Measurements from ENCODE around the gene CEP63.

CEP63 gene

DNA sequence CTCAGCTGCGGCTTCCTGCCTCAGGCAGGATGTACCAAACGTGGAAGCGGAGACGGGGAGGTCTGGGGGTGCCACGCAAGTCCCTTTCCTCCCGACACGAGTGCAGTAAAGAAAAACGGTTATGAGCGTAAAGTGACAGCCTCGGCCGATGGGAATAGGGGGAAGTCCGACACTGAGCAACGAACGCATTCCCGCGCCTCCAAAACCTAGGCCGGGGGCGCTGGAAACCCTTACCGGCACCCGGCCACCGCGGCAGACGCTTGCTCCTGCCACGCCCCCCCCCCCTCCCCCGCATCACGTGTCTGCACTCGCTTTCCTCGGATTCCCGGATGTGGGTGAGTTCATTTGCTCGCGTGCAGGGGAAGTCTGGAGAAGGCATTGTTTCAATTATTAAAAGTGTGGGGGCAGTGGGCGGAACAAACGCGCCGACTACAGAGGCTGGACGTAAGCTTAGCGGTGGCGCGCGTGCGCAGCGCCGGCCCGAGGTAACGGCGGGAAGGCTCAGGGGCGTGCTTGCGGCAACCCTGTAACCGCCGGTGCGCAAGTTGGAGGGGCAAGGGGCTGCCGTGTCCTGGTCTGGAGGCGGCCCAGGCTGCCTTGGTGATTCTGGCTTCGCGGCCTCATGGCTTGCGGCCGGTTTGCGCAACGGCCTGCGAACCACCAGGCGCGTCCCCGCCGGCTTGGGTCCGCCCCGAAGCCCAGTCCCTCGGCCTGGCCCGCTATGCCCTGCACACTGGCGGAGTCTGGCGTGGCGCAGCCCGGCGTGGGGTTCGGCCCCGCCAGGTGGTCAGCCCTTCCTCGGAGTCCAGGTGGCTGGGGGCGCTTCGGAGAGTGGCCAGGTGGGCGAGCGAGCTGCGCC lies at the start of gene CEP63, which contains the start of gene ANAPC13:
TSS of gene CEP63 (plus strand) at position 340 of the 859 bp plus-strand sequence. CDS start 9,264 bp downstream, outside the sequence.
TSS of gene ANAPC13 (minus strand) at position 268 of the 859 bp plus-strand sequence. CDS start 3,081 bp downstream, outside the sequence.
- peak; percentile 81 for DNase-seq

DNA sequence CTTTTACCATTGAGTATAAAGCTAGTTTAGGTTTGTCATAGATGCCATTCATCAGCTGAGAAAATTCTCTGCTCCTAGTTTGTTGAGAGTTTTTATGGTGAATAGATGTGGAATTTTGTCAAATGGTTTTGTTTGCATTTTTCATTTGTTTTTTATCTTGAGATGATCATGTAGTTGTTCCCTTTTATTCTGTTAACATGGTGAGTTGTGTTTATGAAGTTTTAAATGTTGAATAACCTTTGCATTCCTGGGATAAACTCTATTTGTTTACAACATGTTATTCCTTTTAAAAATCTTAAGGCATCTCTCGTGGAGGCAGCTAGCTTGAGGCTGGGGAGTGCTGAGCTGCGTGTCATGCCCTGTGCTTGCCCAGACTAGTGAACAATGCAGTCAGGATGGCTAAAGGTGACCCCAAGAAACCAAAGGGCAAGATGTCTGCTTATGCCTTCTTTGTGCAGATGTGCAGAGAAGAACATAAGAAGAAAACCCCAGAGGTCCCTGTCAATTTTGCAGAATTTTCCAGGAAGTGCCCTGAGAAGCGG lies 48.6 kb upstream of the CEP63 start:
- no peak for DNase-seq

- no peak for DNase-seq
Observed at GRCh38 chr3:134441321-134441720, 44.5 kb upstream of the CEP63 start.

- no peak for DNase-seq
Observed at GRCh38 chr3:134441821-134442220, 44.0 kb upstream of the CEP63 start.

GRCh38 chr3:134445095-134445494 lies 40.8 kb upstream of the CEP63 start:
- no peak for DNase-seq

GRCh38 chr3:134445636-134446035 lies 40.2 kb upstream of the CEP63 start:
- DNase-seq = no peak

GRCh38 chr3:134446800-134447199 lies 39.1 kb upstream of the CEP63 start:
- no peak for DNase-seq

DNA sequence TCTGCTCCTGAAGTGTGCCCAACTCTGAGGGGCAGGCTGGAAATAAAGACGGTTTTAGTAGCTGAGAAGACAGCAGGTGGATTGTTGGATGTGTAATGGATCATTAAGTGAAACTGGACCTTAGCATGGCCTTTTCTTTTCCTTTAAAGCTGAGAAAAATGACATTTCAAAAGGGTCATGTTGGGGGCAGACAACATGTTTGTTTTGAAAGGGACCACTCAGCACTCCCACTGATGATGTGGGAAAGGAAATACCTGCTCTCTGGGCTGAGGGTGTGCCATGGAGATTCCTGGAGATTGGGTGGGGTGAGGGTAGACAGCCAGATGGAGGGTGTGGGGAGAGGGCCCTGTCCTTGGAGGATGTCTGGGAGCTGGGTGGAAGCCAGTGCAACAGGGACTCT lies 38.5 kb upstream of the CEP63 start:
- no peak for DNase-seq

DNA sequence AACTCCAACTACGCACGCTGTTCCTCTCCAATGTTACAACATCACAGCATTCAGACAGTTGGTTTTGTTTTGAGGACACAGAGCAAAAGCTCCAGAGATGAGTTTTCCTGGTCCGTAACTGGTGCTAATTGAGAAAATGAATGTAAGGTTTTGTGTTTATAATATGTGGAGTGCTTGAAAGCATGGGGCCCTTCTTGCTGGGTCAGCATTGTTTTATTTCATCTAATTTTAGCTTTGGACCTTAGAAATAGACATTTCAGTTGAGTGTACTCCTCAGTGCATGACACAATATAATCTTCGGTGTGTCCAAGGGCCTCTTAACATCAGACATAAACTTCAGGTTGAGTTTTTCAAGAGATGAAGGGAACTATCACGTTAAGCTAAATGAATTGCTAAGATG lies 37.2 kb upstream of the CEP63 start:
- DNase-seq = no peak

GRCh38 chr3:134449277-134449676 lies 36.6 kb upstream of the CEP63 start:
- no peak for DNase-seq

- no peak for DNase-seq
Observed at GRCh38 chr3:134449951-134450350, 35.9 kb upstream of the CEP63 start.

DNA sequence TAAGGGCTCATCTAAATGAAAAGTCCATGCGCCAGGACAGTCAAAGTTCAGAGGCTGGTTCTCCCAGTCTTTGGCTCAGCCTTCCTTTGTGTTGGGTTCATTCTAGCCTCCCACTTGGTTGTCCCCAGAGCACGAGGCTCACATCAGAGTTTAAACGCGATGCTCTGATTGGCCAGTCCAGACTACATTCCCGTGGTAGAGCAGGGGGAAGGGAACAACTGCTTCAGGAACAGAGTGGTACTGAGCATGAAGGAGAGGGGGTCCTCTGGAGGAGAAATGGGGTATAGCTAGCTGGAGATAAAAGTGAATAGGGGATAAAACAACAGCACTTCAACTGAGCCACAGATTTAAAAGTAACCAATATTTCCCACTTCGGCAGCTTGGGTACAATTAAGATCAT lies 32.2 kb upstream of the CEP63 start:
- no peak for DNase-seq

DNA sequence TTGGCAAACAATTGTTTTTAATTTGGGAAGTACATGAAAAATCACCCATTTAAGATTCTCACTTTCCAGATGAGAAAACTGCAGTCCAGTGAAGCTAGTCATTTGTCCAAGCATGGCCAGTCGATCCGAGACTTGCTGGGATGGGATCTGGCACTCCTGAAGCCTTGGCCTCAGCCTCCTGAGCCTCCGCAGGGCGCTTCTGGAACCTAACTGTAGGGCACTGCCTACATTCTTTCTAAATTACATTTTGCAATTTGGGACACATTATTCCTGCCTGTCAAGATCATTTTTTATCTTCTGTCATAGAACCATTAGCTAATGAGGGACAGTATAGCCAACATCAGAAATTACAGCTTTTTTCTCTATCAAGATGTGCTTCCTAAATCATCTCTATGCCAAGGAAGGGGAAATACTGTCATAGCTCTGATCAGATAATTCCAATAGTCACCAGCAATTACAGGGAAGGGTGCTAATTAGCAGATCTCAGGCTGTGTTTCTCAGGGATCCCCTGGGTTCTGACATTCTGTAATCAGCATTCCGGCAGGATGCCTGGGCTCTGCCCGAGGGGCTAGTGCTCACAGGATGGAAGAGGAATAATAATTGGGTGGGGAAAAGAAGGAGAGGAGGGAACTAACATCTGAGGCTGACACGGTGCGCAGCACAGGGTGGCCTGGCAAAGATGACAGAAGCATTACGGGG lies 28.3 kb upstream of the CEP63 start:
- no peak for DNase-seq

DNA sequence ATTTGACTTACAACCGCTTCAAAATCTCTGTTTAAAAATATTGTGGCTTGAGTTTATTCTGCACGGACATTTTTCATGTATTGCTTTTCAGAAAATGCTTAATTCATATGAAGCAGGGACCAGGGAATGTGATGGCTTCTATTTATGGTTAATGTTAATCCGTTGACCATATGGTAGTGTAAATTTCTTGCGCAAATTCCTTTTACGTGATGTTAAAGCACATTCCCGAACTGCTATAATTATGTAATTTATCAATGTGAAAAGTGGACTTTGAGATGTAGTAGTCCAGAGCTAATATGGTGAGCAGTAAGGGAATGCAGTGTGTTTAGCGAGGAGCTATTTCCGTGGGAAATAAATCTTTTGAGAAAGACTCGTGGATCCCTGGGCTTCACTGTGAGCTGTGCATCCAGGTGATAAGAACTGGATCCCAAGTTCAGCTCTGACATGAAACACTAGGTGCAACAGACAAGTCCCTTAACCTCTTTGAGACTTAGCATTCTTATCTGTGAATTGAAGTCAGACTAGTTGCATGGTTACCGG lies 27.4 kb upstream of the CEP63 start:
- no peak for DNase-seq

DNA sequence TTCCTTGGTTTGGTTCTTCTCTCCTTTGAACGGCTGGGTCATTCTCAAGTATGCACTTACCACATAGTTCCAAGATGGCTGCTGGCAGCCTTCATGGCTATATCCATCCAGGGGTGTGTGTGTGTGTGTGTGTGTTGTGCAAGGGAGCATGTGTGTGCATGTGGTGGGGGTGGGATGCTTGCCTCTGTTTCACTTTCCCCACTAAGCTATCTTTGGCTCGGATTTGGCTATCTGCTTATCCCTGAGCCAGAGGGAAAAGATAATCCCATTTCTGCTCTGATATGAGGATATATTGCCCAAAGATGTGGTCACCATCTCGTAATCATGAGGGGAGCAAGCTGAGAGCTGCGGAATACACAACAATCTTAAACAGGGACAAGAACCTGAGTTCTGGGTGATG lies 26.3 kb upstream of the CEP63 start:
- DNase-seq = no peak

GRCh38 chr3:134460965-134461364 lies 24.9 kb upstream of the CEP63 start:
- DNase-seq = peak; percentile 49

DNA sequence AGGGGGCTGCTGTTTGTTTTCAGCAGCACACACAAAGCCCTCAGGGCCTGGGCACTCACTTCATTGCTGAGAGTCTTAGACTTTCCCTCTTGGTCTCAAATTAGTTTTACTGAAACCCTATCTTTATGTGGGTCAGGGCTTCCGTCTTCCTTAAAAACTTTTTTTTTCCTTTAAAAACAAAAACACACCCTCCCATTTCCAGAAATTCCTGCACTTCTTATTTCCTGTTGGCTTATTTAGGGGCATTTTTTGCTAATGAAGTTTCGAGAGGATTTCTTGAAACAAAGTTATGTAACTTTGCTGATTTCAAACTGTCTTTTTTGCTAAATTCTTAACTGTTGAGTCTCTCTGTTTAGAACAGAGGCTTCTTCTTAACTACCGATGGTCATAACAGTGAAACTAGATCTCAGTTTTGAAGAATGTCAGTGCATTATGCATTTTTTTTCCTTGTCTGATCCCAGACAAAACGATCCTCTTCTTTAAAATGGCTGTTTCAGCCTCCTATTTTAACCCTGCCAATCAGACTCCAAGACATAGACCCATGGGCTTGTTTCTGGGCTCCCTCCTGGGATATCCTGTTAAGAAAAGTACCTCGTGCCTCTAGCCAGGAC lies 23.4 kb upstream of the CEP63 start:
- DNase-seq = no peak

DNA sequence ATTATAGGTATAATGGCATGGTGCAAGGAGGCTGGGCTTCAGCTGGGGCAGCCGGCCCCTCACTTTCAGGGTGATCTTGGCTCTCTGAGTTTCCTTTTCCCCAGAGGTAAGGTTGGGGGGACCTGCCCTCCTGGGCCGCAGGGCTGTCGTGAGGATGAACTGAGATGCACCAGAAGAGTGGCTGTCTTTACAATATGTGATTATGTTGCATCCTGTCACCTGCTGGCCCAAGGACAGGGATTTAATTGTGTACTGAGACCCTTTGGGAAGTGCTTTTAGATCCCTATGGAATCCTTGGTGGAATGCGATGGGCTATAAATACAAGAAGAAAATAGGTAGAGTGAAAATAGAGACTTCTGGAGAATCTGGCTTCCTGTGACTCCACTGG lies 22.2 kb upstream of the CEP63 start:
- DNase-seq = no peak

- DNase-seq = no peak
Observed at GRCh38 chr3:134464064-134464688, 21.7 kb upstream of the CEP63 start.

DNA sequence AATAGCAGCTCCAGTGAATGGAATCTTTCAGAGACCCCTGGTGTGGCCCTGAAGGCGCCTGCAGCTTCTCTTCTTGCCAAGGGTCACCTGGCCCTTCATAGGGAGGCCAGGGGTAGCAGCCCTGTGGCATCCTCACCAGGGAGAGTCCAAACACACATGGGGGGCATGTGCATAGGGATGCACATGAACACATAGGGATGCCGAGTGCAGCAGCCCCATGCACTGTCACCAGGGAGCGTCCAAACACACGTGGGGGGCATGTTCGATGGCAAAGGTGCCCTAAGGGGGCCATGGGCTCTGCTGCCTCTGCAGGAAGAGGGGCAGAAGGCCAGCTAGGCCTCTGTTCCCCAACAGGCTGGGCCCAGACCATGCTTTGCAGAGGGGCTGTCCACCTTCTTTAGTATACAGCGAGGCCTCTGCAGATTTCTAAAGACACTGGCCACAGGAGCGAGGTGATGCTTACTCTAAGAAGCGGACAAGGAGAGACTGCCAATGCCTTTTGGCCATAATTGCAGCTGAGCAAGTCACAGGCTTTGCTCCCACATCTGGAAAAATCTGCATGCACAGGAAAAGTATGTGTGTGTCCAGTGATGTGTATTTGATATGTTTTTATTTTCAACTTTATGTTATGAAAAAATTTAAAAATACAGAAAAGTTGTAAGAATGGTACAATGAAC lies 21.0 kb upstream of the CEP63 start:
- DNase-seq = no peak

DNA sequence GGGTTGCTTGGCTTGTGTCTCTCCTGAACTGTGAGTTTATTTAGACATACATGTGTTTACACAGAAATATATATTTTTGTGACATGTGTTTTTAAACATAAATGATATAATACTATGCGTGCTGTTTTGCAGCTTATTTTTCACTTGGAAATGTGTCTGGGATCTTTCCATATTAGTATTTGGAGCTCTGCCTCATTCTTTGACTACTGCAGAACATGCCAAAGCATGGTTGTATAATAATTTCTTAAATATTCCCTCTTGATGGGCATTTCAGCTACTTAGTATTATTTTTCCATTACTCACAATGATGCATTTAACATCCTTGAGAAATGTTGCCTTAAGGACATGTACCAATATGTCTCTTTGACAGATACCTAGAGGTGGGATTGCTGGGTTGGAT lies 19.5 kb upstream of the CEP63 start:
- no peak for DNase-seq

- no peak for DNase-seq
Observed at GRCh38 chr3:134468519-134468918, 17.3 kb upstream of the CEP63 start.
